Activated CD4-positive, alpha-beta T cell treated with anti-CD3 and anti-CD28 coated beads for 24 hours (primary cell): ENCODE data around the gene KLHL6.
"Not testable (repeated sequence)": the region's sequence is repeated elsewhere in the genome, so short reads cannot be mapped to it uniquely, and the experiment has no call there.

Source experiments
- DNase-seq, 2 donors: peaks; one replicate each; pipeline ENCODE4 v3.0.0-alpha.2; 2020; ENCODE audit warnings: low read depth in 2 of 2

The KLHL6 gene

DNA sequence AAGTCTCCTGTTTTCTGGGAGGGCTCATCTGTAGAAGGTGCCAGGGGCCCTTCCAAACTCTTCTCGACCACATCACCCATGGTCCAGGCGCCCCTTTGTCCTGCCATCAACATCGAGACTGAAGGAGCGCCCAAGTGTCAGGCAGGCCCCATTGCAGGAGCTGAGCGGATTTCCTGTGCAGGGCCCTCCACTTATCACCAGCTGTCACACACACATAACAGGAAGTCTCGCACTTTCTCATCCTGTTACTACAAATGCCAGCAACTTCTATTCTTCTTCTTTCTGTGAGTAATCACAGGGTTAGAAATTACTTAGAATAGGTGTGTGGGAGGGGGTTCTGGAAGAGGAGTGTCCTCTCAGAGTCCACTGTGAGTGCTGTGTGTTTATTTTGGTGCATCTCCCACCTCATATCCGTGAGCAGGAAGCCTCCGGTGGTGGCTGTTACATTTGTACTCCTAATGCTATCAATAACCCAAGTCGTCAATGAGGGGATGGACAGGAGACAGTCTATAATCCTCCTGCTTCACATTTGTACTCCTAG, at the start of gene KLHL6:
Gene KLHL6, minus strand, starts transcription at position 166 of the 541 bp plus-strand sequence. Its CDS starts 53 bp downstream, at position 113.
- peak; percentile 46 to 52 for DNase-seq

DNA sequence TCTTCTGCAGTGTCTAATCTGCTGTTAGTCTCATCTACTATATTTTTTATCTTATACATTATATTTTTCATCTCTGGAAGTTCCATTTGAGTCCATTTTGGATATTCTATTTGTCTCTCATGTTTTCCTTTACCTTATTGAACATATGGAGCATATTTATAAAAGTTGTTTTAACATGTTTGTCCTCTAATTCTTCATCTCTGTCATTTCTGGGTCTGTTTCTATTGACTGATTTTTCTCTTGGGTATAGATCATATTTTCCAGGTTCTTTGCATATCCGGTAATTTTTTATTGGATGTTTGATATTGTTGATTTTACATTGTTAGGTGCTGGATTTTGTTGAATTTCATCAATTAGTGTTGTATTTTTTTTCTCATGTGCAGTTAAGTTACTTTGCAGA, 42.5 kb upstream of the KLHL6 start:
- no peak for DNase-seq

GRCh38 chr3:183594636-183595035, 39.1 kb upstream of the KLHL6 start:
- DNase-seq = no peak

- no peak for DNase-seq
Observed at GRCh38 chr3:183592821-183593220, 37.3 kb upstream of the KLHL6 start.

DNA sequence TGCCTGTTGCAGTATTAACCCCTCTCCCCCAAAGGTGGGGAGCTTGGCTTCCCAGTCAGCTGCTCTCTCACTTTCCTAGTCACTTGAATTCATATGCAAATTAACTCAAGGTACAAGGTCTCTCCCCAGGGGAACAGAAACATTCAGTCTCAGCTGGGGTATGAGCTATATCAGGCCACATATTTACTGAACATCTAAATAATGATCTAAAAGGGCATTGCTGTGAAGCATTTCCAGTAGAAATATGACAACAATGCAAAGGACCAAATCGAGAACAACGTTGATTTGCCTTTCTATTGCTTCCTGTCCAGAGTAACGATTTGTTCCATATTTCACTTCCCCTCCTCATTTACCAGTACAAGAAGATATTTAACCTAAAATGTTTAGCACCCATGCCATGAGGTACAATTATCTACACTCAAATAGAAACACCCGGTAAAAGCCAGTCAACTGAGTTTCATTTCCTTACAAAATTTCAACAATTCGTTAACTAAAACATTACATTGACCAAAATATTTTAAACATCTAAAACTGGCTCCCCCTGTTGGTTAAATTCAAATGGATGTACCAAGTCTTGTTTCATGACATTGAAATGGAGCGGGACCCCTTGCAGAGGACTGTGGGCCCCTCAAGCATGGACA, 36.5 kb upstream of the KLHL6 start:
- DNase-seq = no peak

DNA sequence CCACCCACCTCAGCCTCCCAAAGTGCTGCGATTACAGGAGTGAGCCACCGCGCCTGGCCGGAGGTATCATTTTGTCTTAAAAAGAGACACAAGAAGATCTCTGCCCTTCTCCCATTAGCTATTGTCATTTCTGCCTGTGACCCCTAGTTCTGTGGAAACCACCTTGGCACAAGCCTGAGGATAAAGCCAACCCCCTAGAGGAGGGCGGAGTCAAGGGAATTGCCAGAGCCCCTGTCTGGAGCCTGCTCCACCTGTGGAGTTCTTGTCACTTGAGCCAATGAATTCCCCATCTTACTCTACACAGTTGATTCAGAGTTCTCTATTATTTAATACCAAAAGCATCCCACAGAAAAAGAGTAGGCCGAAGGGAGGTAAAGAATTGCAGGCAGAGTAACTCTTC, 34.9 kb upstream of the KLHL6 start:
- no peak for DNase-seq

- no peak for DNase-seq
Observed at GRCh38 chr3:183587336-183587735, 31.8 kb upstream of the KLHL6 start.

GRCh38 chr3:183586477-183586876, 31.0 kb upstream of the KLHL6 start:
- no peak for DNase-seq

- DNase-seq = no peak
Observed at GRCh38 chr3:183584914-183585280, 29.4 kb upstream of the KLHL6 start.

DNA sequence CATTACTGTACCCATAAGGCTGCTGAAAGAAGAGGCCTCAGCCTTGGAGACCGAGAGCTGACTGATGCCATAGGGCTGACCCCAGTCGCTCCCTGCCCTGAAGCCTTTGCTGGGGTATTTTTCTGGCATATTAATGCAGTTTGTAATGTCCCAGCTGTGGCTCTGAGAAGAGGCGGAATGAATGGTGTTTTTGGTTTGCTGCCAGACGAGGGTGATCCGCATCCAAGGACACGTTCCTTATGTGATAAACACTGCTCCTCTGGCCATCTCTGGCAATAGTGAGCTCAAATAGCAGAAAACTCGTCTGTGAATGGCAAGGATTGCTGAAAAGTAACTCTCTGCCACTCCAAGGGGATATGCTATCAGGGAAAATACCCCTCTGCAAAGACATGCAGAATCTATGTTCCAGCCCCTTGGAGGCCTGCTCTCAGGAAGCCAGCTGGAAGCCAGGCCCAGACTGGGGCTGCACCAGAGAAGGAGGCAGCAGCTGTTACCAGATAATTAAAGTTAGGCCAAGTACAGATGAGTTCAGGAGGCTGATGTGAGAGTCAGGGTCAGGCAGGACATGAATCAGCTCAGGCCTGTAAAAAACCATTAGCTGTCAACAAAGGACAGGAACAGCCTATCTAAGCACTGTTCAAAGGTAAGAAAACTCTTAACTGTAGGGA, 28.9 kb upstream of the KLHL6 start:
- DNase-seq = no peak

DNA sequence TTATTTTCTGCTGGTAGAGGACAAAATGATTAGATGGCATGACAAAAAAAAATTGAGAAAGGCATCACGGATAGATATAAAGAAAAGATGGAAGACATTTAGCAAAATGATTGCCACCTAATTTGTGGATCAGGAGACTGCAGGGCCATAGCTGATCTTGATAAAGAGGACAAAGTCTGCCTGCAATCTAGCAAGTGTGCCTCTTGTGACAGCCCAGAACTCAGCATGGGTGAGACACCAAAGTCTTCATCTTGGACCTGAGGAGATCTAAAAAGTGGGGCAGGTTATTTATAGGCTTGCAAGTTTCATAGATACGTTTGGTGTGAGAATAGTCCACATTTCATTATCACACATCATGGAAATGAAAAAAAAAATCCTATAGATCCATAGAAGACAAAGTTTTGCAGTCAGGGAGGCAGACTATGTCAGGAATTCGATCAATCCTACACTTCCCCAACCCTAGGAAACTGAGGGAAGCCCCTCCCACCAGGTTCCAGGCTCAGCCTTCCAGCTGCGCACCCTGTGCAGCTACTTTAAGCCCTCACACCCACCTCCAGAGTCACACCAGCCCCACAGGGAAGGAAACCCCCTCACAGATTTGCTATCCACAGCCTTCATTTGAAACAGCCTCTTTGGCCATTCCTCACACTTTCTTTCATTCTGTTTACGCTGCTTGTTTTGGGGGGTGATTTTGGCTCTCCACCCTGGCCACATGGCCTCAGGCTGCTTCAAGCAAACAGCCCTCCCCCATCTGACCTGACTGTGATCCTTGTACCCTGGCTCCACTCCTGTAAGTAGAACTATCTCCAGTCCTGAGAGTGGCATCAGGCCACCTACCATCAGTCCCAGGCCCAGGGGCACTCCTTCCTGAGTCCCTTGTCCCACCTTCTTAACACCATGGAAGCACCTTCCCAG, 28.1 kb upstream of the KLHL6 start:
- DNase-seq = no peak

DNA sequence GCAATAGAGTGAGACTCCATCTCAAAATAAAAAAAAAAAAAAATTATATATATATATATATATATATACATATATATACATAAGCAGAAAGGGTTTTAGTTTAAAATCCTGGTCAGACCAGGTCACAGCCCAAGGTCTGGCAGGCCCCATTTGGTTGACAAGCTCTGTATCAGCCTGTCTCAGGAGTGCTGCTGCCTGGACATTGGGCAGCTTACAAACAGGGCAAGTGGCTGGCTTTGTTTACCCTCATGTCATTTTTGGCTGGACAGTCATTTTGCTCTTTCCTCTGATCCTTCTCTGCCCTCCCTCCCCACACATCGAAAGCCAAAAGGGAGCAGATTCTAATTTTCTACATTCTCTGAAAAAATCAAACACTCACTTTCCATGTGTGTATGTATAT, 26.7 kb upstream of the KLHL6 start:
- no peak for DNase-seq

GRCh38 chr3:183581496-183582155, 26.1 kb upstream of the KLHL6 start:
- DNase-seq = no peak

- DNase-seq = no peak
Observed at GRCh38 chr3:183579967-183580900, 24.7 kb upstream of the KLHL6 start.

GRCh38 chr3:183578179-183578578, 22.7 kb upstream of the KLHL6 start:
- DNase-seq = no peak

DNA sequence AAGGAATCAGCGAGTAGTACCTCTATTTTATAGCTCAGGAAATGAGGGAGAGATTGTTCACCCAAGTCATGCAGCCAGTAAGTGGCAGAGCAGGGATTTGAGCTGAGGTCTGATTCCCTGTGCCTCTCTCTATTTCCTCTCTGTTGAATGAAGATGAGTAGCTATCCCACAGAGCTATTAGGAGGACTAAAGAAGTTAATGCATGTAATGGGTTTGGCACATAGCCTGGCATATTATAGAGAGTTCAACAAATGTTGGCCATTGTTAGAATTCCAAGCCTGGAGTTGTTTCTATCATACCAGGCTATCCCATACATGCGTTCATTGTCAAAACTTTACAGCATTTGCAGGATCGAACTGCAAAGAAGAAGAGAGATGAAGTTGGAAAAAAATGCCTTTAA, 21.8 kb upstream of the KLHL6 start:
- DNase-seq = no peak

- DNase-seq = no peak
Observed at GRCh38 chr3:183576487-183577107, 21.1 kb upstream of the KLHL6 start.

GRCh38 chr3:183572935-183573334, 17.4 kb upstream of the KLHL6 start:
- DNase-seq = no peak

GRCh38 chr3:183570191-183570590, 14.7 kb upstream of the KLHL6 start:
- DNase-seq = not testable (repeated sequence)

GRCh38 chr3:183566880-183567279, 11.4 kb upstream of the KLHL6 start:
- no peak for DNase-seq
